ENCODE measurements around the gene BMP10. TPM values are rescaled to one million over a fixed set of nuclear protein-coding genes. Genes with fewer than 3 reads are reported as not detected.

Gene BMP10
- total RNA-seq, 2 donors from 2014 or later, result 0.65 TPM; not detected in 1

DNA sequence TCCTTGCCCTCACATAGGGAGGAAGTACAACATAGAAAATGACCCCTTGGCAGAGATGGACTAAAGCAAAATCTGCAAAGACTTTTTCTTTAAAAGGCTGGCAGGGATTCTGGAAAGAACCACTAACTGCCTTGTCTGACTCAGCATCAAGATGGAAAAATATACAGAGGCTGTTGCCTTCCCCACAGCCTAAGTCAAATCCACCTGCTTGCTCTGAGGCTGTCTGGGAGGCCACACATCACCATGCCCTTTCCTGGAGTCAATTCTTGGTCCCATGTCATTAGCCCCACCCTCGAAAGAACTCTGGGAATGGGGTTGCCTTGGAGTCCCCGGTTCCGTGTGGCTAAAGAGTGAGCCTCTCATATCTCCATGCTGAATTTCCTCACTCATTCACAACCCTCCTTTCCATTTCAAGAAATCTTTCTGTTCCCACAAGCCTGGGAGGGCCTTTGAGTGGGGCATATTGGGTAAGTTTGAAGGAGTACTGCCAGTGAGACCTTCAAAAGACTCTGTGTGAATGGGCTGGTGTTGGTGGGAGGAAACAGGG, 39.4 kb downstream of the BMP10 start:
- intact Hi-C loops (cut with DNase I), result no loop called here
- DNase-seq (ENCODE audit: low spot score), result no peak

DNA sequence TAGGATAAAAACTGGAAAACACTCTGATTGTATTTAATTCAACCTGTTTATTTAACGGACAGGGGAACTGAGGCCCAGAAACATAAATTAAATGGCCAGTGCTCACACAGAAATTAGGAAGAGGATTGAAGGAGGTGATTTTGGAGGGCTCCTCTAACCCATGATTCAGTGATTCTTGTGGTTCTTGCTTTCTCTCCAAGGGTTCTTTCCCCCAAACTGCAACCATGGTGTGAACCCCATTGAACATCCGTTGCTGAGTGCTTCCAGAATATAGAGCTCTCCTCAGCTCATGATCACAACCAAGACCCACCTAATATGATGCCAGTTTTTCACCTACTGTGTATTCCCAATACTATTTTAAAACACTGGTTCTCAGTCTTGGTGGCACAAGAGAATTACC, 41.4 kb downstream of the BMP10 start:
- intact Hi-C loops (cut with DNase I), result no loop called here
- DNase-seq (ENCODE audit: low spot score), result no peak

DNA sequence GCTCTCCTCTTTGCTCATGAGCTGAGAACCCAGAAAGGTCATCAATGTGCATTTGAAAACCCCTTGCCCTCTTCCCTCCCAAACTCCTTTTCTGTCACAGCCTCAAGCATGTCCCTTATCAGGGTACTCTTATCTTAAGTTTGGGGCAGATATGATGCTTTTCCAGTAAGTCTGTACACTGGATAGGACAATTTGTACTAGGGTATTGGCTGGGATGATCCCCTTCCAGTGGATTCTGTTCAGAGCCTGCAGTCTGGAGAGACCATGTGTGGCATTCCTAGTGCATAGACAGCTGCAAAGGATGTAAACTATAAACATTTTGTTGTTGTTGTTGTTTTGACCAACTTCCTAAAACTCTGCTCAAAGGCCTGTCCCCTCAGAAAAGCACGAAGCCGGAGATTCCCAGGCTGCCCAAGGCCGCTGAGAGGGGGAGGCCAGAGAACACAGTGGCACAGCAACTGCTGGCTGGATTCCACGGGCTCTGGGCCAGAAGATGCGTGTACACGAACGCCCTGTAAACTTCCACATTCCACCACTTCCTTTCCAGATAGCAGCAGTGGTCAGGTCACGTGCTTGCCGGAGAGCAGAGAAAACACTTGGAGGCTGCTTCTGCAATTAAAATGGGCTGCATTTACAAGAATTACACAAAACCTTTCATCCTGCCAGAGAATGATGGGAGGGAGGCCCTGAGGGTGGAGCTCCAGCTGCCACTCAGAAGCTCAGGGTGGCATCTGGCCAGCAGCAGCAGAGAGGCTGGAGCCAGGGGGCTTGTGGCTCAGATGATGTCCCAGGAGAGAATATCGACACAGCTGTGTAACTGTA, 42.1 kb downstream of the BMP10 start:
- peak; percentile 99 for DNase-seq (ENCODE audit: low spot score)
- intact Hi-C loops (cut with DNase I), result no loop called here

DNA sequence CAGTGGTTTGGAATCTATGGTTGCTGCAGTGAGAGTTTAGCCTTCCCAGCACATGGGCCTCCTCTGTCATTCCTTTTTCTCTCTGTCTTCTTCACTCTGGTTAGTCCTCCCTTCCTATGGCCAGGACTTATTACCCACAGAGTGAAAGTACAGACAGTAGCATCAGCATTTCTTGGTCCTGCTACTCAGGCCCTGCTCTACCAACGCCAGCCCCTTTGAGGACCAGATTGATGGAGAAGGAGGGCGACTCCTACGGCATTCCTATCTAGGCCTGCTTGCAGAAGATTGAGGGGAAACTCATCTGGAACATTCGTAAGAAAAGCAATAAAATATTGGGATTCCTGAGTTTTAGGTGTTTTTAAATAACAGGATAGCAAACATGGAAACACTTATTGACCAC, 43.5 kb downstream of the BMP10 start:
- intact Hi-C loops (cut with DNase I), result no loop called here
- no peak for DNase-seq (ENCODE audit: low spot score)

DNA sequence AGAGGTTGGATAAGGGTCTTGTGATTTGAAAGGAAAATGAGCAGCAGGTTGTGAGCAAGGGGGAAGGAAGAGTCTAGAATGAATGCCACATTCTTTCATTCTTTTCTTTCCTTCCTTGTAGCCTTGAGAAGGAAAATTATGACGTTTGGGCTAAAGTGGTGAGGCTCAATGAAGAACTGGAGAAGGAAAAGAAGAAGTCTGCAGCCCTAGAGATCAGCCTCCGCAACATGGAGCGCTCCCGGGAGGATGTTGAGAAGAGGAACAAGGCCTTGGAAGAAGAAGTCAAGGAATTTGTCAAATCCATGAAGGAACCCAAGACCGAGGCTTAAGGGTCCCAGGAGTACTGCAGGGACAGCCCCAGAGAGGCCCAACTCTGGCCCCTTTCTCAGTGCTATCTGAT, 45.3 kb downstream of the BMP10 start:
- intact Hi-C loops (cut with DNase I), result no loop called here
- no peak for DNase-seq (ENCODE audit: low spot score)

DNA sequence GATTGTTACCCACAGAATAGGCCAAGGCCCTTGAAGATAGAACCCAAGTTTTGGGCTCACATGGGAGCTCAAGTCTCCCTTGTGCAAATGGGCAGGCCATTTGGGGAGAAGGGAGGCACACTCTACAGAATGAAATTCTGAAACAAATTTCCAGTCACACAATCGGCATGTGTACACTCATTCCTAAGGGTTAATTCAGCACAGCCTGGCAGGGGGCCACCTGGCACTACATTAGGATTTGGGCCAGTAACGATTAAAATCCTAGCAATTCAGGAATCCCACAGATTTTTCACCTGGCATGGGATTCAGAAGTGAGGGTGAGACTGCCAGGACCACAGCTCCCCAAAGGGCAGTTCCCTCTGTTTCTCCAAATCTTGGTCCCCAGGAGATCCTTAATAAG, 46.4 kb downstream of the BMP10 start:
- intact Hi-C loops (cut with DNase I), result no loop called here
- DNase-seq (ENCODE audit: low spot score), result no peak

DNA sequence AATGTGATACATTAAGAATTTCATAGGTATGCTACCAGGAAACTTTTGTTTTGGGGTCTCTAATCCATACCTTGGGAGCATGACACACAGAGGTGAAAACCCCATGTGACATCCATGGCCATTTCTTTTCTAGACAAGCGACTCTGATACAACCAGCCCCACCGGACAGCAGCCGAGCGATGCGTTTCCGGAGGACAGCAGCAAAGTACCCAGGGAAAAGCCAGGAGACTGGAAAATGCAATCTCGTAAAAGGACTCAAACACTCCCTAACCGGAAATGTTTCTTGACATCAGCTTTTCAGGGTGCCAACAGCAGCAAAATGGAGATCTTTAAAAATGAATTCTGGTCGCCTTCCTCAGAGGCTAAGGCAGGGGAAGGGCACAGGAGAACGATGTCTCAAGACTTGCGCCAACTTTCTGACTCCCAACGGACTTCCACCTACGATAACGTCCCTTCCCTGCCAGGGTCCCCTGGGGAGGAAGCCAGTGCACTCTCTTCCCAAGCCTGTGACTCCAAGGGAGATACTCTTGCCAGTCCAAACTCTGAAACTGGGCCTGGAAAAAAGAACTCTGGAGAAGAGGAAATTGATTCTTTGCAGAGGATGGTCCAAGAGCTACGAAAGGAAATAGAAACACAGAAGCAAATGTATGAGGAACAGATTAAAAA, 48.9 kb downstream of the BMP10 start:
- DNase-seq (ENCODE audit: low spot score), result no peak
- intact Hi-C loops (cut with DNase I), result no loop called here

DNA sequence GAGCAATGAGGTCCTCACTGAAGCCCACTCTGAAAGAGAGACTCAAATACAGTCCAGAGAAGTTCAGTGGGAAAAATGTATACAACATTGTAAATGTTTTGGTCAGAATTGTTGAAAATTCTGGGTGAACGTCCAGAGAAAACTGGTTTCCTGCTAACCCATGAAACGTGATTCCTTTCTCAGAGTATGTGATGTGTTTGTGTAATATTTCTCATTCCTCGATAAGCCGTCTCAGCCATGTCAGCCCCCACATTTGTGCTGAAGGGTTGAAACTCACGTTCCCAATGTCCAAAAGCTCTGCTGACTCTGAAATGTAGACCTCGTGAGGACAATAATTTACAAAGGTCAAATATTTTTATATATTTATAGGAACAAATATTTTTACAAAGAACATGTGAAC, 51.6 kb downstream of the BMP10 start:
- DNase-seq (ENCODE audit: low spot score), result no peak
- intact Hi-C loops (cut with DNase I), result no loop called here

DNA sequence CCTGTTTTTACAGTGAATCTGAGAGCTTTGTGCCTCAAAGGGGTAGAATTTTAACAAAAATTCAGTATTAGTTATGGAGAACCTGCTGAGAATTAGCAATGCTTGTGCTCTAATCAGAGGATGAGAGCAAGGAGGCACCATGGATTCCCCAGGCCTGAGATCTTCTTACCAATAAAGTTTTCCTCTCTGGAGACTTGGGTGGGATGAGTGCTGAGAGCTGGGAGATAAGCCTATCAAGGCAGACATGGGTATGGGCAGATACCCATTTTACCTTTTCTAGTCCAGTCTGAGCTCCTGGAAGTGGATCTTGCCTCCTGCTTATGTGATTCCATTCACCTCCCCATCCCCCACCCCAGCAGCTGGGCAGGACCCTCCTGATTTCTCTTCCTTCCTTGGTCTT, 53.9 kb downstream of the BMP10 start:
- DNase-seq (ENCODE audit: low spot score), result no peak
- intact Hi-C loops (cut with DNase I), result no loop called here

Other genes with a start within 250 kb of the BMP10 start
- under 1 TPM in 1 of 2 donors, not detected in 1; 0.05 TPM for gene PROKR1, start 227.8 kb downstream of the BMP10 start, total RNA-seq
- 10 to 100 TPM in 1 of 2 donors, 1 to 10 TPM in 1; 8.1 to 10.7 TPM for gene ARHGAP25, start 136.6 kb downstream of the BMP10 start, total RNA-seq
- not detected for gene GKN2, start 81.5 kb upstream of the BMP10 start, total RNA-seq
- gene GKN1, start 103.2 kb upstream of the BMP10 start, total RNA-seq, result not detected
- 100 to 1,000 TPM; 146 to 147 TPM for gene ANTXR1, start 141.8 kb upstream of the BMP10 start, total RNA-seq

Data from posterior vena cava (tissue), 2 donors.